Measurements from ENCODE around the gene TNFSF11.

TNFSF11 gene

GRCh38 chr13:42533336-42533591 is 40.7 kb upstream of the TNFSF11 start:
- H3K9ac ChIP-seq (ENCODE audit: low read depth, low read length, poor library complexity, severe bottlenecking), result no peak overlapping the region
- H3K4me2 ChIP-seq (ENCODE audit: low read depth, low read length, poor library complexity, severe bottlenecking), result no peak overlapping the region
- H3K4me1 ChIP-seq (ENCODE audit: insufficient read depth, low read length, poor library complexity, severe bottlenecking), result peaks cover 9% of the 10 kb centered on the region
- no peaks in the 10 kb centered on the region for H3K79me2 ChIP-seq (ENCODE audit: insufficient read depth, low read length)
- H3K27me3 ChIP-seq (ENCODE audit: insufficient read depth, low read length, poor library complexity, severe bottlenecking), result no peaks in the 10 kb centered on the region
- H3K9me2 ChIP-seq (replicated peaks; ENCODE audit: low read depth, low read length), result no peaks in the 10 kb centered on the region
- TF ChIP-seq EZH2phosphoT487 (IDR thresholded peaks at IDR 0.05; ENCODE audit: borderline replicate concordance), result no peak
- TF ChIP-seq CTCF (conservative IDR thresholded peaks at IDR 0.05; ENCODE audit: low read length), result no peak
- H3K9me3 ChIP-seq (ENCODE audit: insufficient read depth, low read depth, low read length), result no peaks in the 10 kb centered on the region
- H3K4me3 ChIP-seq (ENCODE audit: low read length, poor library complexity, severe bottlenecking), result no peak overlapping the region
- H4K20me1 ChIP-seq (ENCODE audit: insufficient read depth, low read length, poor library complexity, severe bottlenecking), result no peaks in the 10 kb centered on the region
- no peaks in the 10 kb centered on the region for H3F3A ChIP-seq (ENCODE audit: low read depth)
- H2AFZ ChIP-seq (ENCODE audit: low read length), result no peak overlapping the region
- no peaks in the 10 kb centered on the region for H3K36me3 ChIP-seq (ENCODE audit: insufficient read depth, low read length)

GRCh38 chr13:42534785-42535184 is 39.2 kb upstream of the TNFSF11 start:
- Histone ChIP-seq H3K9me2 (replicated peaks; ENCODE audit: low read depth, low read length) (no peaks in the 10 kb centered on the region), H3K79me2 (ENCODE audit: insufficient read depth, low read length) (no peaks in the 10 kb centered on the region), H4K20me1 (ENCODE audit: insufficient read depth, low read length, poor library complexity, severe bottlenecking) (no peaks in the 10 kb centered on the region), H3K36me3 (ENCODE audit: insufficient read depth, low read length) (no peaks in the 10 kb centered on the region), H3K9ac (ENCODE audit: low read depth, low read length, poor library complexity, severe bottlenecking) (no peak overlapping the region), H3K27me3 (ENCODE audit: insufficient read depth, low read length, poor library complexity, severe bottlenecking) (no peaks in the 10 kb centered on the region), H2AFZ (ENCODE audit: low read length) (no peak overlapping the region), H3K4me3 (ENCODE audit: low read length, poor library complexity, severe bottlenecking) (no peak overlapping the region), H3K4me1 (ENCODE audit: insufficient read depth, low read length, poor library complexity, severe bottlenecking) (peaks cover 9% of the 10 kb centered on the region), H3K4me2 (ENCODE audit: low read depth, low read length, poor library complexity, severe bottlenecking) (no peak overlapping the region), H3K9me3 (ENCODE audit: insufficient read depth, low read depth, low read length) (no peaks in the 10 kb centered on the region), H3F3A (ENCODE audit: low read depth) (no peaks in the 10 kb centered on the region)
- no peak for TF ChIP-seq EZH2phosphoT487 (IDR thresholded peaks at IDR 0.05; ENCODE audit: borderline replicate concordance)
- no peak for TF ChIP-seq CTCF (conservative IDR thresholded peaks at IDR 0.05; ENCODE audit: low read length)

GRCh38 chr13:42538996-42539395 is 35.0 kb upstream of the TNFSF11 start:
- no peak overlapping the region for H3K9ac ChIP-seq (ENCODE audit: low read depth, low read length, poor library complexity, severe bottlenecking)
- H3K4me2 ChIP-seq (ENCODE audit: low read depth, low read length, poor library complexity, severe bottlenecking), result no peak overlapping the region
- no peaks in the 10 kb centered on the region for H3K9me2 ChIP-seq (replicated peaks; ENCODE audit: low read depth, low read length)
- no peaks in the 10 kb centered on the region for H3K4me1 ChIP-seq (ENCODE audit: insufficient read depth, low read length, poor library complexity, severe bottlenecking)
- no peaks in the 10 kb centered on the region for H3K79me2 ChIP-seq (ENCODE audit: insufficient read depth, low read length)
- no peak overlapping the region for H3K4me3 ChIP-seq (ENCODE audit: low read length, poor library complexity, severe bottlenecking)
- no peaks in the 10 kb centered on the region for H4K20me1 ChIP-seq (ENCODE audit: insufficient read depth, low read length, poor library complexity, severe bottlenecking)
- H3K27me3 ChIP-seq (ENCODE audit: insufficient read depth, low read length, poor library complexity, severe bottlenecking), result no peaks in the 10 kb centered on the region
- no peak for TF ChIP-seq EZH2phosphoT487 (IDR thresholded peaks at IDR 0.05; ENCODE audit: borderline replicate concordance)
- TF ChIP-seq CTCF (conservative IDR thresholded peaks at IDR 0.05; ENCODE audit: low read length), result no peak
- no peak overlapping the region for H2AFZ ChIP-seq (ENCODE audit: low read length)
- H3K9me3 ChIP-seq (ENCODE audit: insufficient read depth, low read depth, low read length), result no peaks in the 10 kb centered on the region
- H3K36me3 ChIP-seq (ENCODE audit: insufficient read depth, low read length), result no peaks in the 10 kb centered on the region
- no peaks in the 10 kb centered on the region for H3F3A ChIP-seq (ENCODE audit: low read depth)

Measured in Loucy (cell line).